Neural progenitor cell (in vitro differentiated cells): ENCODE results near the gene ZNF813. TPM values are rescaled to one million over a fixed set of nuclear protein-coding genes. Genes with fewer than 3 reads are reported as not detected.

Experiments used
- DNase-seq: peaks from one replicate; pipeline ENCODE4 v3.0.0-alpha.2; 2016; ENCODE audit warnings: low spot score
- H2AFZ ChIP-seq: fragments of 200-600 bp; sonication (generic); replicated peaks from 2 replicates; pipeline ENCODE4 v1.6.1; 2016; ENCODE audit warnings: antibody characterized with exemption
- H3F3A ChIP-seq: fragments of 200-600 bp; sonication (generic); 2 replicates; pipeline ENCODE4 v1.6.1; 2016; ENCODE audit warnings: antibody characterized with exemption, low read depth
- H3K27ac ChIP-seq: fragments of 200-600 bp; sonication (generic); 2 replicates; pipeline ENCODE4 v1.5.1; 2016; ENCODE audit warnings: mild to moderate bottlenecking
- H3K27me3 ChIP-seq: fragments of 200-600 bp; sonication (generic); 2 replicates; pipeline ENCODE4 v1.6.1; 2016; ENCODE audit warnings: mild to moderate bottlenecking, moderate library complexity
- H3K36me3 ChIP-seq: fragments of 200-600 bp; sonication (generic); 2 replicates; pipeline ENCODE4 v1.5.1; 2016
- H3K4me1 ChIP-seq: fragments of 200-600 bp; sonication (generic); 2 replicates; pipeline ENCODE4 v1.6.1; 2016; ENCODE audit warnings: mixed run types
- H3K4me2 ChIP-seq: fragments of 200-600 bp; sonication (generic); 2 replicates; pipeline ENCODE4 v1.6.1; 2016
- H3K4me3 ChIP-seq: fragments of 200-600 bp; sonication (generic); 2 replicates; pipeline ENCODE4 v1.5.1; 2016
- H3K79me2 ChIP-seq: fragments of 200-600 bp; sonication (generic); 2 replicates; pipeline ENCODE4 v1.6.1; 2016; ENCODE audit warnings: low read depth
- H3K9ac ChIP-seq: fragments of 200-600 bp; sonication (generic); 2 replicates; pipeline ENCODE4 v1.6.1; 2016
- H3K9me3 ChIP-seq: fragments of 200-600 bp; sonication (generic); 2 replicates; pipeline ENCODE4 v1.5.1; 2016; ENCODE audit warnings: low read depth
- H4K20me1 ChIP-seq: fragments of 200-600 bp; sonication (generic); 2 replicates; pipeline ENCODE4 v1.6.1; 2016; ENCODE audit warnings: low read depth
- H3K27ac Mint-ChIP-seq: 3 replicates; pipeline ENCODE4 v1.8.0; 2021; ENCODE audit warnings: mixed read lengths
- H3K27me3 Mint-ChIP-seq: 2 replicates; pipeline ENCODE4 v1.8.0; 2022; ENCODE audit warnings: low read depth, mild to moderate bottlenecking, inconsistent platforms, moderate library complexity, mixed read lengths; ENCODE audit not compliant: insufficient read depth
- H3K36me3 Mint-ChIP-seq: 3 replicates; pipeline ENCODE4 v1.8.0; 2021; ENCODE audit warnings: mixed read lengths
- H3K4me1 Mint-ChIP-seq: 3 replicates; pipeline ENCODE4 v1.8.0; 2021; ENCODE audit warnings: mixed read lengths
- H3K4me3 Mint-ChIP-seq: 3 replicates; pipeline ENCODE4 v1.8.0; 2021; ENCODE audit warnings: mild to moderate bottlenecking, moderate library complexity, mixed read lengths
- H3K9me3 Mint-ChIP-seq: 3 replicates; pipeline ENCODE4 v1.8.0; 2020; ENCODE audit warnings: mixed read lengths
- CTCF ChIP-seq: fragments of 200-600 bp; sonication (generic); IDR thresholded peaks from 2 replicates; pipeline ENCODE4 v1.5.1; 2017; ENCODE audit warnings: antibody characterized with exemption, mild to moderate bottlenecking
- EZH2 ChIP-seq: fragments of 200-600 bp; sonication (generic); IDR thresholded peaks from 2 replicates; pipeline ENCODE4 v1.6.1; 2017; ENCODE audit warnings: antibody characterized with exemption, mild to moderate bottlenecking, moderate library complexity
- EZH2phosphoT487 ChIP-seq: fragments of 200-600 bp; sonication (generic); IDR thresholded peaks from 2 replicates; pipeline ENCODE4 v1.6.1; 2017; ENCODE audit warnings: antibody characterized with exemption
- total RNA-seq: library from RNA; depleted of rRNA; stranded (reverse); fragments of >200 nt; gene quantifications from 2 replicates; pipeline ENCODE4 v1.2.3, GENCODE V29; 2015; ENCODE audit warnings: low replicate concordance

ZNF813 gene
- total RNA-seq, 1 donor from 2014 or later: 24.3 TPM

GRCh38 chr19:53518121-53518520, 50.6 kb downstream of the ZNF813 start:
- Mint-ChIP-seq H3K9me3 (peaks cover 8% of the 10 kb centered on the region), H3K4me1 (peaks cover 16% of the 10 kb centered on the region), H3K27me3 (peaks cover 3% of the 10 kb centered on the region), H3K4me3 (no peak overlapping the region), H3K36me3 (peaks cover 12% of the 10 kb centered on the region), H3K27ac (no peak overlapping the region)
- Histone ChIP-seq H4K20me1 (no peaks in the 10 kb centered on the region), H3F3A (peaks cover 7% of the 10 kb centered on the region), H3K27ac (no peak overlapping the region), H3K36me3 (no peaks in the 10 kb centered on the region), H3K9me3 (no peaks in the 10 kb centered on the region), H3K79me2 (peaks cover 22% of the 10 kb centered on the region), H3K4me2 (no peak overlapping the region), H3K9ac (no peak overlapping the region), H3K4me3 (no peak overlapping the region), H3K27me3 (no peaks in the 10 kb centered on the region), H3K4me1 (peaks cover 9% of the 10 kb centered on the region), H2AFZ (no peak overlapping the region)
- TF ChIP-seq EZH2phosphoT487 (no peak), EZH2 (no peak), CTCF (no peak)
- no peak for DNase-seq

- Histone ChIP-seq H3K4me2 (no peak overlapping the region), H3F3A (peaks cover 7% of the 10 kb centered on the region), H3K4me3 (no peak overlapping the region), H2AFZ (no peak overlapping the region), H3K36me3 (peaks cover 5% of the 10 kb centered on the region), H3K9me3 (no peaks in the 10 kb centered on the region), H3K27me3 (no peaks in the 10 kb centered on the region), H4K20me1 (no peaks in the 10 kb centered on the region), H3K79me2 (peaks cover 28% of the 10 kb centered on the region), H3K27ac (no peak overlapping the region), H3K4me1 (peaks cover 9% of the 10 kb centered on the region), H3K9ac (no peak overlapping the region)
- no peak for TF ChIP-seq EZH2
- H3K36me3 Mint-ChIP-seq: peaks cover 18% of the 10 kb centered on the region
- DNase-seq: no peak
- peaks cover 16% of the 10 kb centered on the region for H3K4me1 Mint-ChIP-seq
- H3K27me3 Mint-ChIP-seq: peaks cover 3% of the 10 kb centered on the region
- peak overlapping the region; percentile 20 for H3K4me3 Mint-ChIP-seq
- H3K27ac Mint-ChIP-seq: no peak overlapping the region
- H3K9me3 Mint-ChIP-seq: peaks cover 11% of the 10 kb centered on the region
Measured at GRCh38 chr19:53518716-53519115, 51.2 kb downstream of the ZNF813 start.

GRCh38 chr19:53519446-53519845, 51.9 kb downstream of the ZNF813 start:
- H3K36me3 Mint-ChIP-seq: peaks cover 23% of the 10 kb centered on the region
- H2AFZ ChIP-seq: no peak overlapping the region

More at GRCh38 chr19:53519446-53519845, 51.9 kb downstream of the ZNF813 start:
- H3K27ac ChIP-seq: no peak overlapping the region
- H3K4me3 ChIP-seq: no peak overlapping the region
- TF ChIP-seq EZH2 (no peak), CTCF (no peak), EZH2phosphoT487 (no peak)
- Mint-ChIP-seq H3K4me3 (peak overlapping the region; percentile 27), H3K9me3 (peaks cover 16% of the 10 kb centered on the region), H3K4me1 (peaks cover 16% of the 10 kb centered on the region), H3K27me3 (peaks cover 3% of the 10 kb centered on the region), H3K27ac (no peak overlapping the region)
- no peak overlapping the region for H3K4me2 ChIP-seq
- H3K4me1 ChIP-seq: peaks cover 9% of the 10 kb centered on the region
- H3F3A ChIP-seq: peaks cover 7% of the 10 kb centered on the region
- peaks cover 33% of the 10 kb centered on the region for H3K79me2 ChIP-seq
- no peak overlapping the region for H3K9ac ChIP-seq
- no peak for DNase-seq
- no peaks in the 10 kb centered on the region for H3K9me3 ChIP-seq
- H3K27me3 ChIP-seq: no peaks in the 10 kb centered on the region
- H4K20me1 ChIP-seq: no peaks in the 10 kb centered on the region
- H3K36me3 ChIP-seq: peaks cover 9% of the 10 kb centered on the region
